IPS-NIHi7 (cell line): ENCODE results near the gene MFSD6.
"Not testable (repeated sequence)": the region's sequence is repeated elsewhere in the genome, so short reads cannot be mapped to it uniquely, and the experiment has no call there.

Experiments
- DNase-seq: peaks from one replicate; pipeline ENCODE4 v3.0.0; 2012; ENCODE audit warnings: mixed read lengths; ENCODE audit errors: extremely low spot score

Gene MFSD6

GRCh38 chr2:190407662-190408537, at the start of gene MFSD6:
Gene MFSD6 (plus strand): TSS chr2:190408355. CDS start chr2:190436030, 27,675 bp downstream.
- DNase-seq, result peak; percentile 59

GRCh38 chr2:190358655-190359448, 49.3 kb upstream of the MFSD6 start:
- not testable (repeated sequence) for DNase-seq

GRCh38 chr2:190360561-190360960, 47.6 kb upstream of the MFSD6 start:
- DNase-seq, result no peak

GRCh38 chr2:190360965-190361364, 47.2 kb upstream of the MFSD6 start:
- DNase-seq, result no peak

- no peak for DNase-seq
These were observed 46.6 kb upstream of the MFSD6 start for GRCh38 chr2:190361572-190361971.

GRCh38 chr2:190362894-190363293, 45.3 kb upstream of the MFSD6 start:
- DNase-seq, result no peak

GRCh38 chr2:190365499-190366204, 42.5 kb upstream of the MFSD6 start:
- DNase-seq, result no peak

- no peak for DNase-seq
These were observed 41.9 kb upstream of the MFSD6 start for GRCh38 chr2:190366248-190366753.

GRCh38 chr2:190367091-190367490, 41.1 kb upstream of the MFSD6 start:
- no peak for DNase-seq

GRCh38 chr2:190369635-190370034, 38.5 kb upstream of the MFSD6 start:
- no peak for DNase-seq

- no peak for DNase-seq
These were observed 32.1 kb upstream of the MFSD6 start for GRCh38 chr2:190376083-190376482.

GRCh38 chr2:190376591-190377245, 31.4 kb upstream of the MFSD6 start:
- DNase-seq, result no peak

- DNase-seq, result no peak
These were observed 29.3 kb upstream of the MFSD6 start for GRCh38 chr2:190378880-190379237.

GRCh38 chr2:190379249-190379964, 28.7 kb upstream of the MFSD6 start:
- no peak for DNase-seq

- DNase-seq, result no peak
These were observed 27.2 kb upstream of the MFSD6 start for GRCh38 chr2:190380962-190381412.

GRCh38 chr2:190382851-190383250, 25.3 kb upstream of the MFSD6 start:
- peak; percentile 60 for DNase-seq

GRCh38 chr2:190387422-190387821, 20.7 kb upstream of the MFSD6 start:
- DNase-seq, result no peak

- DNase-seq, result no peak
These were observed 11.9 kb upstream of the MFSD6 start for GRCh38 chr2:190396271-190396670.

- DNase-seq, result no peak
These were observed 5.1 kb upstream of the MFSD6 start for GRCh38 chr2:190402986-190403603.

- DNase-seq, result no peak
These were observed 3.7 kb upstream of the MFSD6 start for GRCh38 chr2:190404487-190404886.
